Kidney epithelial cell (primary cell): ENCODE data around the gene KCNH5. TPM values are rescaled to one million over a fixed set of nuclear protein-coding genes. Genes with fewer than 3 reads are reported as not detected.

Experiments
- DNase-seq: peaks from one replicate; pipeline ENCODE4 v3.0.0-alpha.2; 2010; ENCODE audit warnings: low read depth
- H3K27me3 ChIP-seq: 2 replicates; pipeline ENCODE4 v1.6.0; 2011; ENCODE audit warnings: low read length; ENCODE audit not compliant: control insufficient read depth, insufficient read depth
- H3K36me3 ChIP-seq: 2 replicates; pipeline ENCODE4 v1.5.1; 2011; ENCODE audit warnings: low read length; ENCODE audit not compliant: control insufficient read depth, insufficient read depth
- H3K4me3 ChIP-seq: 2 replicates; pipeline ENCODE4 v1.5.1; 2011; ENCODE audit warnings: low read depth, mild to moderate bottlenecking, control low read depth, low read length
- CTCF ChIP-seq: IDR thresholded peaks from 2 replicates; pipeline ENCODE4 v1.5.1; 2011; ENCODE audit warnings: mild to moderate bottlenecking, moderate library complexity, low read length, control low read depth, inconsistent platforms; ENCODE audit not compliant: insufficient read depth, poor library complexity, severe bottlenecking
- total RNA-seq: library from RNA; depleted of rRNA; stranded (reverse); fragments of >200 nt; gene quantifications from 2 replicates; pipeline ENCODE4 v1.2.3, GENCODE V29; 2015

The KCNH5 gene
- total RNA-seq, 1 donor from 2014 or later, result not detected

- H3K4me3 ChIP-seq, result no peak overlapping the region
- TF ChIP-seq CTCF, result no peak
- no peak for DNase-seq
- H3K36me3 ChIP-seq, result no peaks in the 10 kb centered on the region
- no peaks in the 10 kb centered on the region for H3K27me3 ChIP-seq
Observed at GRCh38 chr14:62778852-62779251, 266.4 kb downstream of the KCNH5 start.

GRCh38 chr14:62778310-62778709 lies 266.9 kb downstream of the KCNH5 start:
- TF ChIP-seq CTCF, result no peak
- H3K27me3 ChIP-seq, result no peaks in the 10 kb centered on the region
- no peaks in the 10 kb centered on the region for H3K36me3 ChIP-seq
- H3K4me3 ChIP-seq, result no peak overlapping the region
- DNase-seq, result no peak

- no peaks in the 10 kb centered on the region for H3K36me3 ChIP-seq
- no peak overlapping the region for H3K4me3 ChIP-seq
- no peaks in the 10 kb centered on the region for H3K27me3 ChIP-seq
- TF ChIP-seq CTCF, result no peak
- DNase-seq, result no peak
Observed at GRCh38 chr14:62777510-62777909, 267.7 kb downstream of the KCNH5 start.

- no peak for TF ChIP-seq CTCF
- no peaks in the 10 kb centered on the region for H3K27me3 ChIP-seq
- H3K4me3 ChIP-seq, result no peak overlapping the region
- DNase-seq, result no peak
- no peaks in the 10 kb centered on the region for H3K36me3 ChIP-seq
Observed at GRCh38 chr14:62776300-62776699, 269.0 kb downstream of the KCNH5 start.

GRCh38 chr14:62768753-62769152 lies 276.5 kb downstream of the KCNH5 start:
- H3K4me3 ChIP-seq, result no peak overlapping the region
- no peak for DNase-seq
- H3K36me3 ChIP-seq, result no peaks in the 10 kb centered on the region
- no peaks in the 10 kb centered on the region for H3K27me3 ChIP-seq
- TF ChIP-seq CTCF, result no peak

GRCh38 chr14:62763951-62764350 lies 281.3 kb downstream of the KCNH5 start:
- no peak overlapping the region for H3K4me3 ChIP-seq
- TF ChIP-seq CTCF, result no peak
- H3K36me3 ChIP-seq, result no peaks in the 10 kb centered on the region
- no peak for DNase-seq
- H3K27me3 ChIP-seq, result no peaks in the 10 kb centered on the region
